Cardiac fibroblast (primary cell): ENCODE data around the gene ZNF362.

ENCODE experiments used
- DNase-seq, 2 donors: peaks; one replicate each; pipeline versions ENCODE4 v3.0.0 to v3.0.0-alpha.2; 2010; ENCODE audit warnings: low read depth in 2 of 2
- H3K4me3 ChIP-seq, 2 donors: replicated peaks in 1 of 2; 1 replicate in 1 of 2; 2 replicates in 1 of 2; pipeline ENCODE4 v1.5.1; 2011; ENCODE audit warnings: low read depth in 2 of 2, low read length in 2 of 2, mild to moderate bottlenecking in 2 of 2, moderate library complexity in 1 of 2
- TF ChIP-seq, protein P1 (sequence below): IDR thresholded peaks from one replicate; pipeline ENCODE4 v1.5.1; 2011; ENCODE audit warnings: low read depth, mild to moderate bottlenecking, low read length, inconsistent platforms

The ZNF362 gene

GRCh38 chr1:33259879-33260278, 3.6 kb downstream of the ZNF362 start:
- H3K4me3 ChIP-seq, result no peak overlapping the region
- DNase-seq, result no peak
- TF ChIP-seq, protein P1, sequence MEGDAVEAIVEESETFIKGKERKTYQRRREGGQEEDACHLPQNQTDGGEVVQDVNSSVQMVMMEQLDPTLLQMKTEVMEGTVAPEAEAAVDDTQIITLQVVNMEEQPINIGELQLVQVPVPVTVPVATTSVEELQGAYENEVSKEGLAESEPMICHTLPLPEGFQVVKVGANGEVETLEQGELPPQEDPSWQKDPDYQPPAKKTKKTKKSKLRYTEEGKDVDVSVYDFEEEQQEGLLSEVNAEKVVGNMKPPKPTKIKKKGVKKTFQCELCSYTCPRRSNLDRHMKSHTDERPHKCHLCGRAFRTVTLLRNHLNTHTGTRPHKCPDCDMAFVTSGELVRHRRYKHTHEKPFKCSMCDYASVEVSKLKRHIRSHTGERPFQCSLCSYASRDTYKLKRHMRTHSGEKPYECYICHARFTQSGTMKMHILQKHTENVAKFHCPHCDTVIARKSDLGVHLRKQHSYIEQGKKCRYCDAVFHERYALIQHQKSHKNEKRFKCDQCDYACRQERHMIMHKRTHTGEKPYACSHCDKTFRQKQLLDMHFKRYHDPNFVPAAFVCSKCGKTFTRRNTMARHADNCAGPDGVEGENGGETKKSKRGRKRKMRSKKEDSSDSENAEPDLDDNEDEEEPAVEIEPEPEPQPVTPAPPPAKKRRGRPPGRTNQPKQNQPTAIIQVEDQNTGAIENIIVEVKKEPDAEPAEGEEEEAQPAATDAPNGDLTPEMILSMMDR, result no peak

DNA sequence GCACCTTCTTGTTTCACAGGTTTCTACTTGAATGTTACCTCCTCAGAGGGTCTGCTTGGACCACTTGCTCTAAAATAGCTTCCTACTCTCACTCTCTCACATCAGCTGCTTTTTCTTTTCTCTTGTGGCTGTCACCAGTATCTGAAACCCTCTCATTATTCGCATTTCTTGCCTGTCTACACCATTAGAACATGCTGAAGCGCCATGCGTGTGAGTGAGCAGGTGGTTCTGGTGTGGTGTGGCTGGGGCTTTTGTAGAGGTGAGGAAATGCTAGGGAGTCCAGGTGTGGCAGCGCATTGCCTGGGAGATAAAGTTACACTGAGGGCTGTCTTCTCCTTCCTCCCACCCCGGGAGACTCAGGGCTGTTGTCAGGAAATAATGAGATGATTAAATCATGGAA, 4.1 kb downstream of the ZNF362 start:
- TF ChIP-seq, protein P1, result no peak
- no peak overlapping the region for H3K4me3 ChIP-seq
- no peak for DNase-seq

- TF ChIP-seq, protein P1, result no peak
- no peak overlapping the region for H3K4me3 ChIP-seq
- no peak for DNase-seq
Measured at GRCh38 chr1:33261344-33261743, 5.1 kb downstream of the ZNF362 start.

GRCh38 chr1:33263890-33264504, 7.7 kb downstream of the ZNF362 start:
- DNase-seq, result no peak
- H3K4me3 ChIP-seq, result no peak overlapping the region
- TF ChIP-seq, protein P1, result no peak

DNA sequence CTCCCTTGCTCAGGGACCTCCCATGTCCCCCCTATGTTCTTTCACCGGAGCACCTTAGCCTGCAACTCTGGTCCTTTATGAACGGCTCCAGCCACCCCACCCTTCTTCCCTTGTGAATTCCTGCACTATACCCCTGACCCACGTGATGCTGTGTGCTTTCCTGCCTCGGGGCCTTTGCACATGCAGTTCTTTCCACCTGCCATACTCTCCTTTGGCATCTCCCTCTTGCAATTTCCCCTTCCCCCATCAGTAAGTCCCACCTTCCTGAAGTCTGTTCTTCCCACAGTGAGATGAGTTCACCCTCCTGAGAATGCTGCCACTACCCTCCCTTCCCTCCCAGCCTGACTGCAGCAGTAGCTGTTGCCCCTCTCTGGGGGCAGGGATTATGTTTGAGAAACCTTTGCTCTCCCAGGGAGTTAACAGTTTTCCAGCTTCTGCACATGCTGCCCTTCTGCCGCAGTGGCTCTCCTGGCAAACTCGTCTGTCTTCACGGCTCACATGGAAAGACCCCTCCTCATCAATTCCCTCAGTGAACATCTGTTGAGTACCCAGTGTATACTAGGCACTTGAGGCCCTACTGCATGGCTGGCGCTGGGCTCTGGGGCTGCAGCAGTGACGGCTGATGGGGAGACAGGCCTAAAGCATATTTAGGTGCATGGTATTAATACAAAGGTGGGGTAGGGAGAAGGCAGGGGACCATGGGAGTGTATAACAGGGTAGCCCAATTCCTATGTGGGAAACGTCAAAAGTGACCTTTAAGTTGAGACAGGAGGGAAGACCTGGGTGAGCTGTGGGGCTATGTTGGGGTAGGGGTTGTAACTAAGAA, 9.7 kb downstream of the ZNF362 start:
- TF ChIP-seq, protein P1, result no peak
- DNase-seq, result no peak
- H3K4me3 ChIP-seq, result no peak overlapping the region

DNA sequence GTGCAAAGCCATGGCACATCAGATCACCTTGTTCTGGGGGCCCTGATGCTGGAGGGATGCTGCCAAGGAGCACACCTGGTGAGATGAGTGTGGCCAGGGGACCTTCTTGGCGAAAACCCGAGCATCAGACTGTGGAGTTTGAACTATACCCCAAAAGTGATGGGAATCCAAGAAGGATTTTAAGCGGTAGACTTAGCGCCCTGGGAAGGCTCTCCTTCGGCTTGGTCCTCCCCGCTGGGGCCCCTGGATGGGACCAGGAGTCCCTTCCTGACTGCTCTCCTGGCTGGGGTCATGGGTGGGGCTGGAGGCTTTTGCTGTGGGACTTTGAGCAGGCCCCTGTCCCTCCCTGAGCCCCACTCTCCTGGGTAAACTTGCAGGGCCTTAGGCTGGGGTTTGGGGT, 10.5 kb downstream of the ZNF362 start:
- TF ChIP-seq, protein P1, result no peak
- no peak overlapping the region for H3K4me3 ChIP-seq
- DNase-seq, result no peak
